Astrocyte (in vitro differentiated cells and primary cell): ENCODE data around the gene PREPL.

Experiments
- EZH2 ChIP-seq: IDR thresholded peaks from 2 replicates; pipeline ENCODE4 v1.6.1; 2012; ENCODE audit warnings: mild to moderate bottlenecking, low read length, inconsistent platforms; ENCODE audit not compliant: insufficient read depth
- TF ChIP-seq, protein P1 (sequence below): IDR thresholded peaks from 2 replicates; pipeline ENCODE4 v1.5.1; 2011; ENCODE audit warnings: low read depth, mild to moderate bottlenecking, inconsistent platforms, low read length, moderate library complexity; ENCODE audit not compliant: insufficient read depth

- TF ChIP-seq, protein P1, sequence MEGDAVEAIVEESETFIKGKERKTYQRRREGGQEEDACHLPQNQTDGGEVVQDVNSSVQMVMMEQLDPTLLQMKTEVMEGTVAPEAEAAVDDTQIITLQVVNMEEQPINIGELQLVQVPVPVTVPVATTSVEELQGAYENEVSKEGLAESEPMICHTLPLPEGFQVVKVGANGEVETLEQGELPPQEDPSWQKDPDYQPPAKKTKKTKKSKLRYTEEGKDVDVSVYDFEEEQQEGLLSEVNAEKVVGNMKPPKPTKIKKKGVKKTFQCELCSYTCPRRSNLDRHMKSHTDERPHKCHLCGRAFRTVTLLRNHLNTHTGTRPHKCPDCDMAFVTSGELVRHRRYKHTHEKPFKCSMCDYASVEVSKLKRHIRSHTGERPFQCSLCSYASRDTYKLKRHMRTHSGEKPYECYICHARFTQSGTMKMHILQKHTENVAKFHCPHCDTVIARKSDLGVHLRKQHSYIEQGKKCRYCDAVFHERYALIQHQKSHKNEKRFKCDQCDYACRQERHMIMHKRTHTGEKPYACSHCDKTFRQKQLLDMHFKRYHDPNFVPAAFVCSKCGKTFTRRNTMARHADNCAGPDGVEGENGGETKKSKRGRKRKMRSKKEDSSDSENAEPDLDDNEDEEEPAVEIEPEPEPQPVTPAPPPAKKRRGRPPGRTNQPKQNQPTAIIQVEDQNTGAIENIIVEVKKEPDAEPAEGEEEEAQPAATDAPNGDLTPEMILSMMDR, result no peak
- TF ChIP-seq EZH2, result no peak
These were observed 3.3 kb upstream of the PREPL start for GRCh38 chr2:44364604-44365003.
